Measurements from ENCODE around the gene ONECUT3. TPM values are rescaled to one million over a fixed set of nuclear protein-coding genes. Genes with fewer than 3 reads are reported as not detected.

The ONECUT3 gene
- total RNA-seq, 2 experiments from 2014 or later = not detected

GRCh38 chr19:1790054-1790792 lies 36.9 kb downstream of the ONECUT3 start:
- Histone ChIP-seq H3K4me1 (ENCODE audit: insufficient read depth, low read length, poor library complexity, severe bottlenecking) (no peaks in the 10 kb centered on the region), H3K79me2 (ENCODE audit: insufficient read depth, low read depth, low read length) (no peaks in the 10 kb centered on the region), H3K4me3 (ENCODE audit: low read depth, low read length, poor library complexity, severe bottlenecking) (no peak overlapping the region), H3K9me2 (ENCODE audit: insufficient read depth, low read length) (no peaks in the 10 kb centered on the region), H3K4me2 (ENCODE audit: low read length) (no peak overlapping the region), H3K27ac (ENCODE audit: low read depth, low read length, poor library complexity, severe bottlenecking) (no peak overlapping the region), H3K36me3 (ENCODE audit: insufficient read depth, low read length) (no peaks in the 10 kb centered on the region), H3K9me3 (ENCODE audit: low read length) (no peaks in the 10 kb centered on the region), H2AFZ (ENCODE audit: low read length) (no peak overlapping the region), H4K20me1 (ENCODE audit: insufficient read depth, low read length) (no peaks in the 10 kb centered on the region)
- POLR2A ChIA-PET = no interaction called here
- DNase-seq (ENCODE audit: low spot score) = no peak
- CTCF ChIA-PET (ENCODE audit: unreplicated experiment) = interaction anchor here (0.6 kb wide), 1 partner anchor 48 kb away, joined by 10 read pairs; no protein-coding TSS in a partner anchor
- intact Hi-C loops (cut with micrococcal nuclease; ENCODE audit: unreplicated experiment) = no loop called here
- TF ChIP-seq EZH2phosphoT487 (IDR thresholded peaks at IDR 0.05; ENCODE audit: borderline replicate concordance, low read depth, low read length) = no peak
- no peak for TF ChIP-seq CTCF (conservative IDR thresholded peaks at IDR 0.05; ENCODE audit: low read length)
- no TSS peak for BruUV-seq (replicated peaks)

- H3K9me2 ChIP-seq (ENCODE audit: insufficient read depth, low read length) = no peaks in the 10 kb centered on the region
- DNase-seq (ENCODE audit: low spot score) = no peak
- H2AFZ ChIP-seq (ENCODE audit: low read length) = no peak overlapping the region
- no peak overlapping the region for H3K27ac ChIP-seq (ENCODE audit: low read depth, low read length, poor library complexity, severe bottlenecking)
- POLR2A ChIA-PET = interaction anchor here (0.7 kb wide), 1 partner anchor 46 kb away, joined by 4 read pairs; no protein-coding TSS in a partner anchor
- no peak overlapping the region for H3K4me3 ChIP-seq (ENCODE audit: low read depth, low read length, poor library complexity, severe bottlenecking)
- no peaks in the 10 kb centered on the region for H3K4me1 ChIP-seq (ENCODE audit: insufficient read depth, low read length, poor library complexity, severe bottlenecking)
- TF ChIP-seq CTCF (conservative IDR thresholded peaks at IDR 0.05; ENCODE audit: low read length) = no peak
- H3K4me2 ChIP-seq (ENCODE audit: low read length) = no peak overlapping the region
- no peaks in the 10 kb centered on the region for H3K36me3 ChIP-seq (ENCODE audit: insufficient read depth, low read length)
- intact Hi-C loops (cut with micrococcal nuclease; ENCODE audit: unreplicated experiment) = no loop called here
- no peaks in the 10 kb centered on the region for H4K20me1 ChIP-seq (ENCODE audit: insufficient read depth, low read length)
- BruUV-seq (replicated peaks) = no TSS peak
- CTCF ChIA-PET (ENCODE audit: unreplicated experiment) = no interaction called here
- no peaks in the 10 kb centered on the region for H3K9me3 ChIP-seq (ENCODE audit: low read length)
- H3K79me2 ChIP-seq (ENCODE audit: insufficient read depth, low read depth, low read length) = no peaks in the 10 kb centered on the region
Observed at GRCh38 chr19:1791879-1792278, 38.6 kb downstream of the ONECUT3 start.

GRCh38 chr19:1794424-1795172 lies 41.3 kb downstream of the ONECUT3 start:
- no TSS peak for BruUV-seq (replicated peaks)
- Histone ChIP-seq H3K36me3 (ENCODE audit: insufficient read depth, low read length) (no peaks in the 10 kb centered on the region), H3K4me2 (ENCODE audit: low read length) (no peak overlapping the region), H4K20me1 (ENCODE audit: insufficient read depth, low read length) (no peaks in the 10 kb centered on the region), H3K4me3 (ENCODE audit: low read depth, low read length, poor library complexity, severe bottlenecking) (no peak overlapping the region), H3K9me2 (ENCODE audit: insufficient read depth, low read length) (no peaks in the 10 kb centered on the region), H3K27ac (ENCODE audit: low read depth, low read length, poor library complexity, severe bottlenecking) (no peak overlapping the region), H3K79me2 (ENCODE audit: insufficient read depth, low read depth, low read length) (no peaks in the 10 kb centered on the region), H3K4me1 (ENCODE audit: insufficient read depth, low read length, poor library complexity, severe bottlenecking) (no peaks in the 10 kb centered on the region), H3K9me3 (ENCODE audit: low read length) (no peaks in the 10 kb centered on the region), H2AFZ (ENCODE audit: low read length) (no peak overlapping the region)
- ChIA-PET CTCF (ENCODE audit: unreplicated experiment) (interaction anchor here (0.9 kb wide), 1 partner anchor 22 kb away, joined by 3 read pairs; no protein-coding TSS in a partner anchor), POLR2A (no interaction called here)
- DNase-seq (ENCODE audit: low spot score) = no peak
- intact Hi-C loops (cut with micrococcal nuclease; ENCODE audit: unreplicated experiment) = no loop called here
- no peak for TF ChIP-seq EZH2phosphoT487 (IDR thresholded peaks at IDR 0.05; ENCODE audit: borderline replicate concordance, low read depth, low read length)
- no peak for TF ChIP-seq CTCF (conservative IDR thresholded peaks at IDR 0.05; ENCODE audit: low read length)

All from OCI-LY7 (cell line).